Loucy (cell line): ENCODE results near the gene KCND2.

Experiments
- EZH2phosphoT487 ChIP-seq: fragments of 200-600 bp; IDR thresholded peaks from 2 replicates; pipeline ENCODE4 v1.6.1; 2018; ENCODE audit warnings: antibody characterized with exemption, mild to moderate bottlenecking, moderate library complexity, borderline replicate concordance
- TF ChIP-seq, protein P1 (sequence below): fragments of 200-600 bp; sonication (generic); conservative IDR thresholded peaks from 2 replicates; pipeline ENCODE4 v1.5.1; 2014; ENCODE audit warnings: mild to moderate bottlenecking, antibody characterized with exemption, low read length

DNA sequence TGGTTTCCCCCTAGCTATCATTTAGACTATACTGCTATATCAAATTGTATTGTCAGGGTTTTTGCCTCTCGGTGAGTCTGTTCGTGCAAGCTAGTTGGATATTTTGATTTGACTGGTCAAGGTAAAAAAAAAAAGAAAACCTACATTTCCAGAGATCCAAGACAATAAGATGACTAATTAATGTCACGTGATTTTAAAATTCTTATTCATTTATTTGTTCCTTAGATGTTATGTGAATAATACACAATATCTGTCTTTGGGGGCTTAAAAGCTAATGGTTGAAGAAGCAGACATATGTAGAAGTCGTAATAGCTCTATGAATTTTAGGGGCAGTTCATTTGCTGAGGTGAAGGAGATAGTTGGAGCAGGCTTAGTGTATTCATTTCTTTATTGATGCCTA, 191.1 kb downstream of the KCND2 start:
- TF ChIP-seq, protein P1, sequence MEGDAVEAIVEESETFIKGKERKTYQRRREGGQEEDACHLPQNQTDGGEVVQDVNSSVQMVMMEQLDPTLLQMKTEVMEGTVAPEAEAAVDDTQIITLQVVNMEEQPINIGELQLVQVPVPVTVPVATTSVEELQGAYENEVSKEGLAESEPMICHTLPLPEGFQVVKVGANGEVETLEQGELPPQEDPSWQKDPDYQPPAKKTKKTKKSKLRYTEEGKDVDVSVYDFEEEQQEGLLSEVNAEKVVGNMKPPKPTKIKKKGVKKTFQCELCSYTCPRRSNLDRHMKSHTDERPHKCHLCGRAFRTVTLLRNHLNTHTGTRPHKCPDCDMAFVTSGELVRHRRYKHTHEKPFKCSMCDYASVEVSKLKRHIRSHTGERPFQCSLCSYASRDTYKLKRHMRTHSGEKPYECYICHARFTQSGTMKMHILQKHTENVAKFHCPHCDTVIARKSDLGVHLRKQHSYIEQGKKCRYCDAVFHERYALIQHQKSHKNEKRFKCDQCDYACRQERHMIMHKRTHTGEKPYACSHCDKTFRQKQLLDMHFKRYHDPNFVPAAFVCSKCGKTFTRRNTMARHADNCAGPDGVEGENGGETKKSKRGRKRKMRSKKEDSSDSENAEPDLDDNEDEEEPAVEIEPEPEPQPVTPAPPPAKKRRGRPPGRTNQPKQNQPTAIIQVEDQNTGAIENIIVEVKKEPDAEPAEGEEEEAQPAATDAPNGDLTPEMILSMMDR = no peak
- TF ChIP-seq EZH2phosphoT487 = no peak
